D721Med (cell line): ENCODE measurements around the gene CAPN10.

Experiments
- DNase-seq: peaks from one replicate; pipeline ENCODE4 v3.0.0; 2011; ENCODE audit warnings: low spot score; ENCODE audit not compliant: insufficient read length
- FAIRE-seq: peaks from 2 replicates; lab custom pipeline; 2011; peaks lifted over from hg19 to GRCh38; lab: Jason Lieb, UNC
- TF ChIP-seq, protein P1 (sequence below): IDR thresholded peaks from 2 replicates; pipeline ENCODE4 v1.5.1; 2012; ENCODE audit warnings: mild to moderate bottlenecking, control low read depth; ENCODE audit not compliant: insufficient read depth; ENCODE audit errors: missing control alignments

The CAPN10 gene

DNA sequence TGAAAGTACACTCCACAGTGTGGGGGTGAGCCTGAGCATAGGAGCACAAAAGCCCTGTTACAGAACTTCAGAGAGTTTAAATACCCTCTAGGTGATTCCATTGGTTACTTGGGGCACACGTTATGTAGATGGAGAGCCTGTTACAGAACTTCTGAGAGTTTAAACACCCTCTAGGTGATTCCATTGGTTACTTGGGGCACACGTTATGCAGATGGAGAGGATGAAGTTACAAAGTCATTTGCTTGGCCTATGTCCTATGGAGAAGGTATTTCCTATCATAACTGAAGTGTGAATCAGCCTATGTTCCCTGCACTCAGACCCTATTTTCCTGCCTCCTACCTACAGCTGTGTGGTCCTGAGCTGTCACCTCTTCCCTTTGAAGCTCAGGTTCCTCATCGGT lies 3.8 kb upstream of the CAPN10 start:
- FAIRE-seq = no peak
- no peak for DNase-seq
- TF ChIP-seq, protein P1, sequence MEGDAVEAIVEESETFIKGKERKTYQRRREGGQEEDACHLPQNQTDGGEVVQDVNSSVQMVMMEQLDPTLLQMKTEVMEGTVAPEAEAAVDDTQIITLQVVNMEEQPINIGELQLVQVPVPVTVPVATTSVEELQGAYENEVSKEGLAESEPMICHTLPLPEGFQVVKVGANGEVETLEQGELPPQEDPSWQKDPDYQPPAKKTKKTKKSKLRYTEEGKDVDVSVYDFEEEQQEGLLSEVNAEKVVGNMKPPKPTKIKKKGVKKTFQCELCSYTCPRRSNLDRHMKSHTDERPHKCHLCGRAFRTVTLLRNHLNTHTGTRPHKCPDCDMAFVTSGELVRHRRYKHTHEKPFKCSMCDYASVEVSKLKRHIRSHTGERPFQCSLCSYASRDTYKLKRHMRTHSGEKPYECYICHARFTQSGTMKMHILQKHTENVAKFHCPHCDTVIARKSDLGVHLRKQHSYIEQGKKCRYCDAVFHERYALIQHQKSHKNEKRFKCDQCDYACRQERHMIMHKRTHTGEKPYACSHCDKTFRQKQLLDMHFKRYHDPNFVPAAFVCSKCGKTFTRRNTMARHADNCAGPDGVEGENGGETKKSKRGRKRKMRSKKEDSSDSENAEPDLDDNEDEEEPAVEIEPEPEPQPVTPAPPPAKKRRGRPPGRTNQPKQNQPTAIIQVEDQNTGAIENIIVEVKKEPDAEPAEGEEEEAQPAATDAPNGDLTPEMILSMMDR = no peak

DNA sequence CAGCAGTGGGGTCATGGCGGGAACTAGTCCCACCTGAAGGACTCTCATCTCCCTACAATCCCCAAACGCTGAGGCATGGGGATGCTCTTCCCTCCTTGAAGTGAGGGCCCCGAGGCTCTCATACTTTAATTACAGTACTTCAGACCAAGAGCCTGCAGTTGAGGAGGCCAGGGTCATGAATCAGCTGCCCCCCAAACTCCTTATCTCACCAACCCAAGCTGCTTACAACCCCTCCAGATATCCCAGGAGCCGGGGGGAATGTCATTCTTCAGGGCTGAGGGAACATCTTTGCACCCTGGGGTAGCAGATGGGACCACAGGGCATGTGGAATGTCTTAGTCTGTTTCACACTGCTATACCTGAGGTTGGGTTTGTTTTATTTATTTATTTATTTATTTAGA lies 2.8 kb upstream of the CAPN10 start:
- DNase-seq (no peak), FAIRE-seq (no peak)
- TF ChIP-seq, protein P1 = no peak

DNA sequence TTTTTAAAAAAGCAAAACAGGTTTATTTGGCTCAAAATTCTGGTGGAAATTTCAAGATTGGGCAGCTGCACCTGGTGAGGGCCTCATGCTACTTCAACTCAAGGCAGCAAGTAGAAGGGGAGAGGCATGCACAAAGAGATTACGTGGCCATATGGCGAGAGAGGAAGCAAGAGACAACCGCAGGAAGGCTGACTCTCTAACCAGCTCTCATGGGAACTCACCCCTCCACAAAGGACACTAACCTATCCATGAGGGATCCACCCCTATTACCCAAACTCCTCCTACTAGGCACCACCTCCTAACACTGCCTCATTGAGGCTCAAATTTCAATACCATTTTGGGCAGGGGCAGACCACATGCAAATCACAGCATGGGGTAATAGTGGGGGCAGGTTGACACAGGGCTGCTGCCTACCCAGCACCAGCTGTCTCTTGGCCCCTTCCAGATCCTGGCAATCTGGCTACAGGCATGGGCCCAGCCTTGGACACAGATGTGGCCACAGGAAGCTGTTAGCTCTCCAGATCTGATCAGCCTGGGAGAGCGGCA lies 2.0 kb upstream of the CAPN10 start:
- no peak for DNase-seq

DNA sequence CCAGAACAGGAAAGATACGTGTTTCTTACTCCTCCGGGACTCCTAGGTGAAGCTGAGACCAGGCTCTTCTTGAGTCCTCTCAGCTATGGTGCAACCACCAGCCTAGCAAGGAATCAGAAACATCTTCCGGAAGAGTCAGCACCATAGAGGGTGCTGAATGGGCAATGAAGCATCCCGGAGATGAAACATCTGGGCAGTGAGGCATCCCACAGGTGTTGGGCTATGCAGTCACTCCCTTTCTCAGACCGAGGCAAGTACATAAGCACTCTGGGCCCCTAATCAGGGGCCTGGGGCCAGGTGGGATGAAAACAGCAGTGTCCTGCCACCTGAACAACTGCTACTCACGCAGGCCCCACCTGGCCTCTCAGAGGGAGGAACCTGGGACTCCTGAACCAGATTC lies 1.4 kb upstream of the CAPN10 start:
- TF ChIP-seq, protein P1 = no peak
- FAIRE-seq = no peak
- no peak for DNase-seq

More for the DNA sequence above, 2.0 kb upstream of the CAPN10 start:
- TF ChIP-seq, protein P1 = no peak
- FAIRE-seq = no peak

DNA sequence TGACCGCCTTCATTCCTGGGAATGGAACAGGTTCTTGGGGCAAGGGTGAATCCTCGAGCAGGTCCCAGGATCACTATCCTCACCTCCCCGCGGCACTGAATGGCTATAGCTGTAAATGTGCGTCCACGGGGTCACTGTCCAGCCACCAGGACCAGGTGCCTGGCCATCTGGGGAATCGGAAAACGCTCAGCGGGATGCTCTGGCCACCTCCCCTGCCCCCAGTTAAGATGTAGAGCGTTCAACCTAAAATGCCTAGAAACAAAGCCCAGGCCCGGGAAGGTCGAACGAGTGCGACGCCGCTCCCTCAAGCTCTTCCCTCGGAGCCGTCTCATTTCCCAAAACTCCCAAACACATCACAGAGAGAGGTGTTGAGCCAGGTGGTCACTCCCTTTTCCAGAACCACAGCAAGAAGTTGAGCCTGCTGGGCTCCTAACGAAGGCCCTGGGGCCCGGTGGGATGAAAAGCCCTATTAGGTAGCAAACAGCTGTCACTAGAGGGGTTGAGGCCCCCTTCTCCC lies 795 bp upstream of the CAPN10 start:
- DNase-seq (no peak), FAIRE-seq (no peak)
- TF ChIP-seq, protein P1 = no peak

DNA sequence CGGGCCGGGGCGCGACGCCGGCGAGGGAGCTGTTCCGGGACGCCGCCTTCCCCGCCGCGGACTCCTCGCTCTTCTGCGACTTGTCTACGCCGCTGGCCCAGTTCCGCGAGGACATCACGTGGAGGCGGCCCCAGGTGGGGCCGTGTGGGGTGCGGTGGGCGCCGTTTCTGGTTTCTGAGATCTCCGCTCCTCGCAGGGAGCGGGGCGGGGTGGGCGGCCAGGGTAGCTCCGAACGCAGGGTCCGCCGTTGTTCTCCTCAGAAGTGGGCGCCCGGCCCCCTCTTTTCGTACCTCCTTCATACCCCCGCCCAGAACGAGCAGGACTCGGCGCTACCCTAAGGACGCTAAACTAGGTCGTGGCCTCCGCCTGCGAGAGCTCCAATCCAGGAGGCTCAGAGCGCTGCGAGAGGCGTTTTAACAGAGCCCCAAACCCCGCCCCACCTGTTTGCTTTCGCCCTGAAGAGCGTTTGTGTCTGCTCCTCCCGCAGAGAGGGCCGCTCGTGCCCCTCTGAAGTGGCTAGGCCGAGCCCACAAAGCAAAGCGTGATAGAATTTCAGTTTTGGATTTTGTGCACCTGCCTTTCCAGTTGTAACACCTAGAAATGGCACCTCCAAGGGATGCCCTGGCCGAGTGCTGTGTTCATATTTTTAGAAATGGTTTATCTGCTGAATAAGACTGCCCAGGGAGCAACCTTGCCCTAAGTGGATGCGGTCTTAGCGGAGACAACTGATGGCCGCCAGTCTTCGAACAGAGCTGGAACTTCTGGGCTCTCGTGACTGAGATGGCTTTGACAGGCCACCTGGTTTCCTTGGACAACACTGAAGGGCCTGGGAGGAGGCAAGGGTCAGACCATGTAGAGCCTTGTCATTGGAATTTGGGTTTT lies 626 bp downstream of the CAPN10 start:
- TF ChIP-seq, protein P1 = no peak
- FAIRE-seq (no peak), DNase-seq (no peak)
